IMR-90 (cell line): ENCODE measurements around the gene RIMBP2. TPM values are rescaled to one million over a fixed set of nuclear protein-coding genes. Genes with fewer than 3 reads are reported as not detected.

ENCODE experiments used
- ATAC-seq: fragments of 200-7000 bp; cut with Tn5 transposase; 2 replicates; pipeline ENCODE4 v1.9.1; 2020; ENCODE audit warnings: low read depth, mild to moderate bottlenecking, moderate library complexity
- BruUV-seq: library from RNA; stranded (reverse); fragments of 400-500 nt; replicated peaks from 2 replicates; lab custom pipeline; 2021; lab: Mats Ljungman, UMichigan
- CTCF ChIA-PET: fragments of 300-600 bp; formaldehyde crosslinking; extraction: SDS; loops from one replicate; lab custom pipeline; 2021; ENCODE audit warnings: antibody characterized with exemption; lab: Yijun Ruan, JAX
- POLR2A ChIA-PET: fragments of 300-600 bp; sonication (Branson Sonifier 250); formaldehyde crosslinking; loops from one replicate; lab custom pipeline; 2022; ENCODE audit warnings: antibody characterized with exemption; ENCODE audit not compliant: unreplicated experiment; lab: Charles Lee
- DNase-seq: peaks from one replicate; pipeline ENCODE4 v3.0.0; 2013
- H2AFZ ChIP-seq: replicated peaks from 2 replicates; pipeline ENCODE3; 2013; ENCODE audit warnings: low read length, mild to moderate bottlenecking; ENCODE audit not compliant: poor library complexity
- H2AK5ac ChIP-seq: 2 replicates; pipeline ENCODE4 v1.6.1; 2013; ENCODE audit warnings: low read depth, low read length, inconsistent platforms
- H2AK9ac ChIP-seq: replicated peaks from 2 replicates; pipeline ENCODE3; 2013; ENCODE audit warnings: mild to moderate bottlenecking, low read depth, low read length, moderate library complexity; ENCODE audit not compliant: poor library complexity
- H2BK120ac ChIP-seq: 2 replicates; pipeline ENCODE4 v1.6.1; 2013; ENCODE audit warnings: low read depth, low read length, inconsistent platforms
- H2BK15ac ChIP-seq: 3 replicates; pipeline ENCODE4 v1.6.1; 2013; ENCODE audit warnings: low read depth, low read length, inconsistent platforms
- H2BK20ac ChIP-seq: 2 replicates; pipeline ENCODE4 v1.6.1; 2013; ENCODE audit warnings: low read depth, mild to moderate bottlenecking, inconsistent platforms, low read length, moderate library complexity
- H2BK5ac ChIP-seq: 2 replicates; pipeline ENCODE4 v1.6.1; 2013; ENCODE audit warnings: mild to moderate bottlenecking, low read depth, low read length, inconsistent platforms; ENCODE audit not compliant: poor library complexity, severe bottlenecking
- H3K14ac ChIP-seq: replicated peaks from 2 replicates; pipeline ENCODE4 v1.6.1; 2013; ENCODE audit warnings: low read depth, low read length, inconsistent platforms
- H3K18ac ChIP-seq: 2 replicates; pipeline ENCODE4 v1.6.1; 2013; ENCODE audit warnings: low read depth, low read length, control low read depth
- H3K23ac ChIP-seq: 2 replicates; pipeline ENCODE4 v1.6.1; 2013; ENCODE audit warnings: low read depth, low read length, inconsistent platforms
- H3K27ac ChIP-seq: 2 replicates; pipeline ENCODE4 v1.5.1; 2013; ENCODE audit warnings: mild to moderate bottlenecking, control low read depth, low read length; ENCODE audit not compliant: insufficient read depth
- H3K27me3 ChIP-seq: 2 replicates; pipeline ENCODE4 v1.6.1; 2013; ENCODE audit warnings: low read length; ENCODE audit not compliant: control insufficient read depth, insufficient read depth
- H3K36me3 ChIP-seq: 2 replicates; pipeline ENCODE4 v1.6.1; 2013; ENCODE audit warnings: low read length, mixed read lengths; ENCODE audit not compliant: control insufficient read depth, insufficient read depth
- H3K4ac ChIP-seq: 2 replicates; pipeline ENCODE4 v1.6.1; 2013; ENCODE audit warnings: low read depth, low read length, inconsistent platforms
- H3K4me1 ChIP-seq: 2 replicates; pipeline ENCODE4 v1.6.1; 2013; ENCODE audit warnings: low read length, mixed read lengths; ENCODE audit not compliant: control insufficient read depth, insufficient read depth
- H3K4me2 ChIP-seq: 2 replicates; pipeline ENCODE4 v1.6.1; 2013; ENCODE audit warnings: low read depth, mild to moderate bottlenecking, control low read depth, low read length, moderate library complexity
- H3K4me3 ChIP-seq: 2 replicates; pipeline ENCODE4 v1.5.1; 2013; ENCODE audit warnings: low read depth, mild to moderate bottlenecking, control low read depth, low read length, moderate library complexity; ENCODE audit not compliant: insufficient read depth
- H3K56ac ChIP-seq: 2 replicates; pipeline ENCODE4 v1.6.1; 2013; ENCODE audit warnings: low read length, inconsistent platforms; ENCODE audit not compliant: insufficient read depth; ENCODE audit errors: extremely low read depth
- H3K79me1 ChIP-seq, 2 experiments: 2 replicates each; pipeline ENCODE4 v1.6.1; 2013; ENCODE audit warnings: low read length in 2 of 2, inconsistent platforms in 1 of 2, low read depth in 1 of 2
- H3K9ac ChIP-seq: 2 replicates; pipeline ENCODE4 v1.6.1; 2013; ENCODE audit warnings: low read depth, low read length, control low read depth
- H3K9me1 ChIP-seq: 2 replicates; pipeline ENCODE4 v1.6.1; 2013; ENCODE audit warnings: low read length, inconsistent platforms; ENCODE audit not compliant: insufficient read depth
- H3K9me3 ChIP-seq: 2 replicates; pipeline ENCODE4 v1.6.1; 2013; ENCODE audit warnings: low read length; ENCODE audit not compliant: control insufficient read depth, insufficient read depth
- H4K20me1 ChIP-seq: 2 replicates; pipeline ENCODE4 v1.6.1; 2013; ENCODE audit warnings: low read length, inconsistent platforms; ENCODE audit not compliant: insufficient read depth
- H4K5ac ChIP-seq: 2 replicates; pipeline ENCODE4 v1.6.1; 2013; ENCODE audit warnings: mild to moderate bottlenecking, low read depth, low read length, control low read depth
- H4K8ac ChIP-seq, 2 experiments: 2 replicates each; pipeline ENCODE4 v1.6.1; 2013; ENCODE audit warnings: low read depth in 2 of 2, low read length in 2 of 2, control low read depth in 1 of 2, inconsistent platforms in 1 of 2
- H4K91ac ChIP-seq: 2 replicates; pipeline ENCODE4 v1.6.1; 2013; ENCODE audit warnings: low read depth, low read length, inconsistent platforms; ENCODE audit not compliant: insufficient read depth
- BHLHE40 ChIP-seq: fragments of 150-350 bp; IDR thresholded peaks from 2 replicates; pipeline ENCODE4 v1.6.1; 2016; ENCODE audit warnings: mild to moderate bottlenecking, low read depth, low read length
- ELK1 ChIP-seq: fragments of 150-350 bp; IDR thresholded peaks from 2 replicates; pipeline ENCODE4 v1.6.1; 2016; ENCODE audit warnings: low read depth, mild to moderate bottlenecking, low read length, moderate library complexity, borderline replicate concordance
- FOS ChIP-seq: fragments of 150-350 bp; IDR thresholded peaks from 2 replicates; pipeline ENCODE4 v1.6.1; 2016; ENCODE audit warnings: low read depth, low read length
- MAFK ChIP-seq: IDR thresholded peaks from 2 replicates; pipeline ENCODE4 v1.6.1; 2012; ENCODE audit warnings: low read depth, low read length, improper control_type of control experiment
- MXI1 ChIP-seq: IDR thresholded peaks from 2 replicates; pipeline ENCODE4 v1.6.1; 2012; ENCODE audit warnings: low read depth, mild to moderate bottlenecking, low read length, moderate library complexity, borderline replicate concordance
- NFE2L2 ChIP-seq: fragments of 150-350 bp; IDR thresholded peaks from 2 replicates; pipeline ENCODE4 v1.6.1; 2016; ENCODE audit warnings: low read depth, mild to moderate bottlenecking, low read length
- RAD21 ChIP-seq: IDR thresholded peaks from 2 replicates; pipeline ENCODE4 v1.6.1; 2012; ENCODE audit warnings: low read length, improper control_type of control experiment
- RCOR1 ChIP-seq: IDR thresholded peaks from 2 replicates; pipeline ENCODE4 v1.6.1; 2012; ENCODE audit warnings: mild to moderate bottlenecking, low read length, improper control_type of control experiment; ENCODE audit not compliant: insufficient replicate concordance
- RFX5 ChIP-seq: IDR thresholded peaks from 2 replicates; pipeline ENCODE4 v1.8.0; 2012; ENCODE audit warnings: low read depth, mild to moderate bottlenecking, low read length, moderate library complexity
- SMC3 ChIP-seq: fragments of 150-350 bp; IDR thresholded peaks from 2 replicates; pipeline ENCODE4 v1.6.1; 2016; ENCODE audit warnings: low read depth, mild to moderate bottlenecking, antibody characterized with exemption, low read length, moderate library complexity
- USF2 ChIP-seq: fragments of 150-350 bp; IDR thresholded peaks from 2 replicates; pipeline ENCODE4 v1.6.1; 2017; ENCODE audit warnings: mild to moderate bottlenecking, antibody characterized with exemption, low read length, low read depth
- WGBS, 2 experiments: methylation state at CpG; one replicate each; pipeline versions ENCODE4 v1.1.5 to v1.1.7; 2013; ENCODE audit warnings: missing lambda C conversion rate in 2 of 2; ENCODE audit not compliant: insufficient read length in 1 of 2; ENCODE audit errors: extremely low coverage in 2 of 2; 5-methylcytosine and 5-hydroxymethylcytosine counted together
- dilution Hi-C: fragments of 300-500 bp; cut with HindIII; formaldehyde crosslinking; loops from one replicate; pipeline ENCODE4 v1.14.3; 2018; ENCODE audit warnings: low sequenced_read_pairs; ENCODE audit not compliant: unreplicated experiment
- in situ Hi-C: fragments of 300-500 bp; cut with MboI; formaldehyde crosslinking; loops from 3 replicates; pipeline ENCODE4 v1.14.3; 2019; ENCODE audit warnings: low sequenced_read_pairs, inconsistent platforms, mixed read lengths
- intact Hi-C: fragments of 100-400 bp; cut with micrococcal nuclease; formaldehyde crosslinking; loops from 2 replicates; pipeline ENCODE4 v1.10.0; 2022
- polyA plus RNA-seq, 3 experiments: library from polyadenylated mRNA; depleted of rRNA; stranded (reverse); fragments of >200 nt; gene quantifications; 2 replicates each; pipeline ENCODE4 v1.2.3, GENCODE V29; 2012; ENCODE audit warnings: low replicate concordance in 1 of 3
- total RNA-seq: library from RNA; depleted of rRNA; stranded (reverse); fragments of >200 nt; gene quantifications from 2 replicates; pipeline ENCODE4 v1.2.3, GENCODE V29; 2012

Gene RIMBP2
- total and polyA plus RNA-seq, 2 of the 4 experiments (the other 2 are of a cell fraction), result not detected

- no peak overlapping the region for H4K8ac ChIP-seq
- H3K56ac ChIP-seq, result no peak overlapping the region
- no peak overlapping the region for H3K4me2 ChIP-seq
- no peak overlapping the region for H4K91ac ChIP-seq
- no peak overlapping the region for H3K14ac ChIP-seq
- no peaks in the 10 kb centered on the region for H3K27me3 ChIP-seq
- H3K36me3 ChIP-seq, result no peaks in the 10 kb centered on the region
- H2BK20ac ChIP-seq, result no peak overlapping the region
- H2AFZ ChIP-seq, result no peak overlapping the region
- dilution Hi-C loops (no loop called here), intact Hi-C loops (no loop called here), in situ Hi-C loops (no loop called here)
- DNase-seq (no peak), ATAC-seq (no peak)
- H3K9me1 ChIP-seq, result no peaks in the 10 kb centered on the region
- no peak overlapping the region for H2BK15ac ChIP-seq
- H2AK5ac ChIP-seq, result no peak overlapping the region
- no peak overlapping the region for H2BK5ac ChIP-seq
- no peaks in the 10 kb centered on the region for H3K4me1 ChIP-seq
- no peaks in the 10 kb centered on the region for H3K79me1 ChIP-seq
- no peak overlapping the region for H2BK120ac ChIP-seq
- BruUV-seq, result no TSS peak
- no peak overlapping the region for H3K27ac ChIP-seq
- H3K9ac ChIP-seq, result no peak overlapping the region
- POLR2A ChIA-PET, result no interaction called here
- no peak overlapping the region for H3K4ac ChIP-seq
- TF ChIP-seq ELK1 (no peak), SMC3 (no peak), RCOR1 (no peak), FOS (no peak), BHLHE40 (no peak), USF2 (no peak), RAD21 (no peak), MAFK (no peak), RFX5 (no peak), NFE2L2 (no peak), MXI1 (no peak)
- no CpG with 5 or more reads among the region's 5 CpGs for WGBS, 2 experiments
- no peak overlapping the region for H3K18ac ChIP-seq
- H2AK9ac ChIP-seq, result no peak overlapping the region
- no peak overlapping the region for H4K5ac ChIP-seq
- CTCF ChIA-PET, result no interaction called here
- no peaks in the 10 kb centered on the region for H4K20me1 ChIP-seq
- H3K23ac ChIP-seq, result no peak overlapping the region
- H3K4me3 ChIP-seq, result no peak overlapping the region
- H3K9me3 ChIP-seq, result peaks cover 41% of the 10 kb centered on the region
These were observed 207.8 kb downstream of the RIMBP2 start for GRCh38 chr12:130508318-130508717.
